NCI-H2196 treated with DMSO at 0.1 percent for 48 hours (cell line): ENCODE data around the gene SESN1.
"Not testable (repeated sequence)": the region's sequence is repeated elsewhere in the genome, so short reads cannot be mapped to it uniquely, and the experiment has no call there.

Experiments
- DNase-seq: peaks from one replicate; lab custom pipeline; 2025; ENCODE audit not compliant: unreplicated experiment; lab: John Stamatoyannopoulos, UW

SESN1 gene

GRCh38 chr6:109095036-109095834 is 589 bp upstream of the SESN1 start, which contains the start of gene CEP57L1:
Gene CEP57L1 (plus strand): TSS chr6:109095507. CDS start chr6:109145222, 49,715 bp downstream.
- peak; percentile 88 for DNase-seq

- no peak for DNase-seq
Observed at GRCh38 chr6:109093732-109094415, 772 bp downstream of the SESN1 start.

- DNase-seq = no peak
Observed at GRCh38 chr6:109092074-109092473, 2.6 kb downstream of the SESN1 start.

- no peak for DNase-seq
Observed at GRCh38 chr6:109091314-109092024, 3.2 kb downstream of the SESN1 start.

- DNase-seq = no peak
Observed at GRCh38 chr6:109088995-109089394, 5.7 kb downstream of the SESN1 start.

- DNase-seq = no peak
Observed at GRCh38 chr6:109087661-109088264, 6.9 kb downstream of the SESN1 start.

GRCh38 chr6:109084146-109084545 is 10.5 kb downstream of the SESN1 start:
- DNase-seq = not testable (repeated sequence)

GRCh38 chr6:109083657-109084056 is 11.0 kb downstream of the SESN1 start:
- DNase-seq = no peak

GRCh38 chr6:109082188-109082577 is 12.5 kb downstream of the SESN1 start:
- DNase-seq = no peak

GRCh38 chr6:109081516-109082187 is 13.0 kb downstream of the SESN1 start:
- DNase-seq = no peak

- no peak for DNase-seq
Observed at GRCh38 chr6:109081026-109081425, 13.6 kb downstream of the SESN1 start.

- DNase-seq = no peak
Observed at GRCh38 chr6:109079981-109080380, 14.7 kb downstream of the SESN1 start.

- DNase-seq = no peak
Observed at GRCh38 chr6:109076377-109076776, 18.3 kb downstream of the SESN1 start.

GRCh38 chr6:109075934-109076333 is 18.7 kb downstream of the SESN1 start:
- DNase-seq = no peak

- no peak for DNase-seq
Observed at GRCh38 chr6:109074133-109074415, 20.6 kb downstream of the SESN1 start.

- DNase-seq = peak; percentile 55
Observed at GRCh38 chr6:109073344-109074132, 21.1 kb downstream of the SESN1 start.

- DNase-seq = no peak
Observed at GRCh38 chr6:109071125-109071917, 23.3 kb downstream of the SESN1 start.

GRCh38 chr6:109069746-109070145 is 24.9 kb downstream of the SESN1 start:
- DNase-seq = no peak

GRCh38 chr6:109062767-109063352 is 31.8 kb downstream of the SESN1 start:
- DNase-seq = no peak
